ENCODE measurements around the gene DCUN1D3.
A peak's percentile ranks its signal among the peaks of the same experiment; 100 is the strongest.
"Not testable (repeated sequence)": the region's sequence is repeated elsewhere in the genome, so short reads cannot be mapped to it uniquely, and the experiment has no call there.

Gene DCUN1D3

DNA sequence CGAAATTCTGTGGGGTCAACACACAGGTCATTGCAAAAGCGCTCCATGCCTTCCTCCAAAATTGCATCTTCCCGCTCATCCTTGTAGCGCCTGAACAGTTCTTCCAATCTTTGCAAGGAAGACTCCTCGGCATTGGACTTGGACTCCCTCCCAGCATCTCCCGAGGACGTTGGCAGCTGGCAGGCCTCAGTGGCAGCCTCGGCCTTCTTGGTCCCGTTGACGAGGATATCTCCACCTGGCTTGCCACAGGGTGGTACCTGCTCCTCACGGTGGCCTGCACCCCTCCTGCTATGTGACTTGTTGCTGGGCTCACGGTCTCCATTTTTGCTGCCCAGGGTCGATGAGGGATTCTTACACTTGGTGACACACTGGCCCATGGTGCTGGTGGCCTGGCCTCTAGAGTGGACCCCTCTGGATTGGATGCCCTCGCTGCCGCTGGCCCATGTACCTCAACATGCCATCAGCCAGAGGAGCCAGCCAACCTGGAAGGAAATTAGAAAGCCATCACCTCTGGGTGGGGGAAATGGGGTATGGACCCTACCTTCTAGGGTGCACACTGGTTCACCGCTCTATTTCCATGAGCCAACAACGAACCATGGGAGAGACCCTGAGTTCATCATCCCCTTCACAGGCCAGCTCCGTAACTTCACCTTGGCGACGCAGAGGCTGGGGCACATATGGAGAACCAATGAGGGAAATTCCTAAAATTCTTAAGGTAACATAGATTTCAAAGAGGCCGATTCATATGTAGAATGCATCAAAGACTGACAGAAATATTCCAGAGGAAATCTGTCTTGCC, 37.8 kb downstream of the DCUN1D3 start:
- no peak for DNase-seq (ENCODE audit: low spot score)

DNA sequence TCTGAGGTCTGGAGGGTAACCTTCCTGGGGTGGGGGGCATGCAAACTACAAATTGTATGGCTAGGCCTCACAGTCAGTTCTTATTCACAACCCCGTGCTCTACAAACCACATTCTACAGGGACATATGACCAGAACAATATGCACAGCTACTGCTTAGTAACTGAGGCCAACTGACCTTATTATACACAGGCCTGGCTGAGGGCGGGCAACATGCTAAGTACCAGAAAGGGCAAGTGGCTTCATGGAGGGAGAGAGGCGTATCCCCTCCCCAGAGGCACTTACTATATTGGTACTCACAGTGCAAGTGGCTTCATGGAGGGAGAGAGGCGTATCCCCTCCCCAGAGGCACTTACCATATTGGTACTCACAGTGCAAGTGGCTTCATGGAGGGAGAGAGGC, 39.2 kb downstream of the DCUN1D3 start:
- not testable (repeated sequence) for DNase-seq (ENCODE audit: low spot score)

DNA sequence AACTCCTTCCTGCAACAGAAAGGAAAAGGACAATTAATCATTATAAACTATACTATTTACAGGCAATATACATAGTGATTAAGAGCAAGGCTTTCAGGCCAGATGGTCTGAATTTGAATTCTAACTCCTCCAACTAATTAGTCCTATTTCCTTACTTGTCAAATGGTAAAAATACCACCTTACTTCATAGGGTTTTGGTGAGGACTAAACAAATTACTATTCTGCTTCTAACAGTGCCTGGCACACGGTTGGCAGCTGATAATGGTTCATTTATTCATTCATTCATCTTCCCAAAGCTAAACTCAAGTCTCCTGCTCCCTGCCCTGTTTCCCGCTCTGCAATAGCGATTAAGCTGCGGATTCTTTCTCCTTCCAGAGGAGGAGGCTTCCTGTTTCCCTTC, 39.8 kb downstream of the DCUN1D3 start:
- DNase-seq (ENCODE audit: low spot score), result no peak

DNA sequence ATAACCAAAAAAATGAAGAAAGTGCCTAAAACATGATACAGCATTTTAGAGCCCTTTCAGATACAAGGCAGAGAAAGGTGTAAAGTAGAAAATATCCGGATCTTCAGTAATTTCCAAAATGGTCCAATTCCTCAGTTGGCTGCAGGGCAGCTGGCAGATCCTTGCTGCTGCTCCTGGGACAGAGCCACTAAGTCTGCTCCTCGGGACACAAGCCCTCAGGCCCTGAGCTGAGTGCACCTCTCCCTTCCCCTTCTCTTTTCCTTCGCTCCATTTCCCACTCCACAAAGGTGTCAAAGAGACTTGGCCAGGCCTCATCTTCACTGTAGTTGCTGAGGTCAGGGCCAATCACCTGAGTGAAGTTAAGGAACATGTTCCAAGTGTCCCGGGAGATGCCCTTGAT, 40.5 kb downstream of the DCUN1D3 start:
- DNase-seq (ENCODE audit: low spot score), result no peak

DNA sequence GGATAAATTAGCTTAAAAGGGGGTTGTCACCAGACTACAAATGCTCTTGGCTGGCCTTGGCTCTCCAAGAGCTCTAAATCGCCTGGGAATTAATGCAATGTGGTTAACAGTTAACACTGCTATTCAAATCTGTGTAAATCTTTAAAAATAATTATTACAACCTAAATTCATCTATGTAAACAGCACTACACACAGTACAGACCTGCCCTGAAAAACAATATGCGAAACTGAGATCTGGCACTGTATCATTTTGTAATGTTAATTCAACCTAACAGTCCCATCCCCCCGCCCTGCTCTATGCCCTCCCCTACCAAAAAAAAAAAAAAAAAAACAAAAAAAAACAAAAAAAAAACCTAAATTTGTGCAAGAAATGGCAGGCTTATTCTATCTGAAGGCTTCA, 40.9 kb downstream of the DCUN1D3 start:
- DNase-seq (ENCODE audit: low spot score), result no peak

DNA sequence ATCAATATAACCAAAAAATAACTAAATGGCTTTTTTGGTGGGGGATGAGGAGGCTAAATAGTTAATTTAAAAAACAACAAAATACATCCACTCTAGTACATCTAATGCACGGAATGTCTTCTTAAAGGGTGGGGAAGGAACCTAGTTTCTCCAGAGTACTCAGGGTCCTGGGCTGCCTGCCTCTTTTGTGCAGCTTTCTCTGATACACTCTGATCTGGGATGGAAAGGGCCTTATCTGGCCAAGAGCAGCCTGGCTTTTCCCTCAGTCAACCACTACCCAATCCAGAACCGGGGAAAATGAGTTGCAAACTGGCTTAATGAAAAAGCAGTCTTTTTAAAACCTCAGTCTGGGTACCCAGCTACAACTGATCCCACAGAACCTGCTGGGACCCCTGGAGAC, 42.9 kb downstream of the DCUN1D3 start:
- no peak for DNase-seq (ENCODE audit: low spot score)

DNA sequence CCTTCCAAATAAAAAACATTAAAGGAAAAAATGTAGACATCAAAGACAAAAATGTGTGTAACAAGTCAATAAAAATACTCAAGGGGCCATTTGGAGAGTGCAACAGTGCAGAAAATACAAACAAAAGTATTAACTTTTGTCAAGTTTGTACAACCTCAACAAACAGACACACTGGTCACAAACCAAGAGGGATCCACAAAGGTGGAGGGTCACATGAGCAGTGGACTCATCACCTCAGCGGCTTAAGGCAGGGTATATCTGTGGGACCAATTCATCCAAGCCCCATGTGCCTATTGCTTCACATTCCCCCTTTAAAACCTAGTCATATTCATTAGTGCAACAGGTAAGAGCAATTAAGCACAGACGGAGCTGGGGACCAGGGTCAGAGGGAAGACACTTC, 45.2 kb downstream of the DCUN1D3 start:
- no peak for DNase-seq (ENCODE audit: low spot score)

DNA sequence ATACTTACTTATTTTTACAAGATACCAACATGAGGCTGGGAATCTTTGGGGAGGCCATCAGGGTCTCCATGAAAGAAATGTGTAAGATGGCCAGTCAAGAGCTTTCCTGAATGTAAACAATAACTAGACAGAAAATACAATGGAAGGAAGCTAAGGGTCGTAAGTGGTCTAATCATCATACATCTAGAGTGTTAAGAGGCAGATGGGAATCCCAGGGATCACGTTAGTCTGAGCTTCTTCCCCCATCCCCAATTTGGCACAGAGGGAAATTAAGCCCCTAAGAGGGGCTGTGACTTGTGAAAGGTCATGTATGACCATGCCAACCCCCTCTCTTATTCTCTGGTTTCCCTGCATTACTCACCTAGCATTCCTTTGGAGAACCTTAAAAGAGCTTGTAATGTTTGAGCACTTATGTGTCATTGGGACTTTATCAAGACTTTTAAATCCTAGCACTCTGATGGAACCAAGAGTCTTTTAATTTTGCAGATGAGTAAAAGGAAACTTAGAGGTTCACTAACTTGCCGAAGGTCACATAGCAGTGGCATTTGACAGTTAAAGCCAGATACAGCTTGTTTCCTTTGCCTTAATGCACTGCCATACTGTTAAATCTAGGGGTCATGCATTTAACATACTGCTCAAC, 46.1 kb downstream of the DCUN1D3 start:
- DNase-seq (ENCODE audit: low spot score), result no peak

DNA sequence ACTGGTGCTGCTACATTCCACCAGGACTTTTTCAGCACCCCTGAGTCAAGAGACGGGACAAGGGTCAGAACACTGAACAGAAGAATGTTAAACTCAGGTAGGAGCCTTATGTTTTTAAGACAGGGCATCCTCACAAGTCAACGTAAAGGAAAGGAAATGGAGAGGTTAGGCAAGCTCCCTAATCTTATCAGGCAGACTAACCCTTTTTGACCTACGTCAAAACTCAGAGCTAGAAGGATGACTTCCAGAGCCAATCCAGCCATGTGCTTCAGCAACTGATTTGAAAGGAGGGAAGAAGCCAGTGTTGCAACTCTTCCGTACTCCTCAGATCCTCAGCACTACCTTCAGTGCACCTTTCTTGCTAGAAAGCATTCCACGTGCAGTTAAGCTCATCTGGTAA, 47.0 kb downstream of the DCUN1D3 start:
- no peak for DNase-seq (ENCODE audit: low spot score)

DNA sequence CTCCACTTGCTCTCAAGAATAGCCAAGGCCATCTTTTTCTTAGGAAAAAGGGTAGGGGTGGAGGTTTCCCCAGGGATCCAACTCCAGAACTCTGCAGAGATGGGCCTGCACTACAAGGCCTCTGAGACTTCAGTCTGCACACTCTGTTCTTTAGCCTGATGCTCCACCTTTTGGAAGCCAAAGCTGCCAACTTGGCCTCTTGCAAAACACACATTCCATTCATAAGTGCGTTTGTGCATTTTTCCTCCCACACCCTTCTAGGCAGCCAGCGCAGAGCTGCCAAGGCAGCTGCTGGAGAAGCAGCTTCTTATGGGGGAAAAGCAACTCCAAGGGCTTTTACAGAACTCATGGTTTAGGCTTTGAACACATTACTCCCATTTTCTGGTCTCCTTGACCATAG, 48.6 kb downstream of the DCUN1D3 start:
- no peak for DNase-seq (ENCODE audit: low spot score)

DNA sequence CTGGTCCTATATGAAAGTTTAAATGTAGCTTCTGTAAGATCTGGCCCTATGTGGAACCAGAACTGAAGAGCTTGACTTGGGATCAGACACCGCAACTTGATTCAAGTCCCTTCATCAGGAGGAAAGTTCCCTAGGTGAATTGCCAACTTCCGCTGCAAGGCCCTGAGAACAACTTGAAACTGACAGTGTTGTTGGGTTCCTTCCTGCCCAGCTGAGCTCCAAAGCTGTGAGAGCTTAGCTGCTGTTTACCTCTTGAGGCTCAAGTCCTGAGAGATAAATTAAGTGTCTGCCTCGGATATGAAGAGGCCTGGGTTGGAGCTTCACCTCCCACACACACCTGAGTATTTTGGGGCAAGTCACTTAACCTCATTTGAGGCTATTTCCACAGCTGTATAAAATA, 49.2 kb downstream of the DCUN1D3 start:
- no peak for DNase-seq (ENCODE audit: low spot score)

DNA sequence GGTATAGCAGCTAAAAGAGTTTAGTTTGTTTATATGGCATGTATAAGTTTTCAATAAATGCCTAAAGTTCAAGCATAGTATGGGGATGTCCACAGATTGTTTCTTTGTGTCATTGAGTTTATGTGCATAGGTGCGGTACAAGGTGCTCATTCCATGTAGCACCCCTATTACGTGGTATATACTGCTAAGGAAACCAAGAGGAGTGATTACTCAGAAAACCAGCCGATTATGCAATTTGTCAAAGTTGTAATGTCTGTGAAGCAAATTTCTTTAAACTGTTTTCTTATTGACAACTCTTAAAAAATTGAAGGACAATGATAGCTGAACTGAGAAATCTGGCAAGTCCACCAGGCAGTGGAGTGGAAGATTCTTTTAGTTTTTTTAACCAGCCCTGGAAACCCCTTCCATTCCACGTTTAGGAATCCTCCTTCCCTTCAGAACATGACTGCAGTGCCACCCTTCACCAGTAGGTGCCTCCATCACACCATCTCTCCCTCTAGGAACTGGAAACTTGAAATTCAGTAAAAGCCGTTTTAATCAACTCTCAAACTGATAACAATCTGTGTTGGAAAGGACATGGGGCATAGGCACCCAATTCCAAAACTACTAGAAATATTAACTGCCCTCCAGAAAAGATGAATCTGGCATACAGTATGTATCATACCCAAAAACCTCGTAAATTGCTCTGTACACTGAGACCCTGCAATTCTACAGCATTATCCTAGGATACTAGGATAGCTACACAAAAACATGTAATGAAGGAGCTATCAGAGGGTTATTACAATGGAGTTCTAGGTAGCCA, 50.4 kb downstream of the DCUN1D3 start:
- DNase-seq (ENCODE audit: low spot score), result peak; percentile 73

DNA sequence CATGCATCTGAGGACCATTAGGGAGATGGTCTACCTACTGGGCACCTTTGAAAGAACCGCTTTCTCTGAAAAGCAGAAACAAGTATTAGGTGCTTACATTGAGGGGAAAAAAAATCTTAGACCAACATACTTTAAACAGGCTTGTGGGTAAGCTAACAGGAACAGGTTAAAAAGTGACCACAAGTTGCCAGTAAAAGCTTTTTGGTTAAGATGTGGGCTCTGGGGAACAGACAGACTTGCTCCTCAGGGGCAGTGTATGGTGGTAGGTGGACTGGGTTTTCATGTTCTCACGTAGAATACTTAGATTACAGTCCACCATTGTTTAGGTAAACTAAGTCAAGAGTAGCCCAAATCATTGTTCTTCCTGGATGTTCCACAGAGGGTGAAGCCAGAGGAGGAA, 52.6 kb downstream of the DCUN1D3 start:
- no peak for DNase-seq (ENCODE audit: low spot score)

DNA sequence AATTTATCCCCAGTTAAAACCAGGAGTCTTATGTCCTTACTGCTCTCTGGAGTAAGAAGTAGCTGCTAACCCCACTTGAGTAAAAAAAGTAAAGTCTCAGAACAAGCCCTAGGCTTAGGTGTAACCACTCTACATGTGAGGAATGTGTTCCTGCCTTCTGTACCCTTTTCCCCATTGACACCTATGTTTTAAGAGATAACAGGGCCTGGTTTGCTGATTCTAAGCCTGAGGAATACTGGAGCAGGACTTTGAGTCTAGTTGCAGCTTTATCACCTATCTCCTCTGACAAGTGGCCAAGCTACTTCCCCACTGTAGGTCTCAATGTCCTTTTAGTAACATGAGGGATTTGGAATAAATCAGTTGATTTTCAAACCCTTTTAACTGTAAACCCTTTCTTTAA, 53.6 kb downstream of the DCUN1D3 start:
- DNase-seq (ENCODE audit: low spot score), result no peak

DNA sequence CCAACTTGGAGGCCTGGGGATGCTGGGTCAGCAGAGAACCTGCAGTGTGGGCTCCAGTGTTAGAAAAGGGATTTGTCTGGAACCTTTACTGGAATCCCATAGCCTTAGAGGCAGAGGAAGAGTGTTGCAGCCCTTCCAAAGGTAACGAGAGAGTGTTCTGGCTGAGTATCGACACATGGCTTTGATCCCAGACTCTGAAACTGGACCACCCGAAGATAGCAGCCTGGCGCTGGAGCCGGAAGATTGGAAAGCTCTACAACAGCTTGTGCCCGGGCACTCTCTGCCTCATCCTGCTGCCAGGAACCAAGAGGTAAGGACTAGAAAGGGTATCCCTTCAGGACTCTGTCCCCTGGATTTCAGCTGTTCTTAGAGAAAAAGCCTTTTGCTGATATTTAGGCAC, 54.1 kb downstream of the DCUN1D3 start:
- DNase-seq (ENCODE audit: low spot score), result no peak

DNA sequence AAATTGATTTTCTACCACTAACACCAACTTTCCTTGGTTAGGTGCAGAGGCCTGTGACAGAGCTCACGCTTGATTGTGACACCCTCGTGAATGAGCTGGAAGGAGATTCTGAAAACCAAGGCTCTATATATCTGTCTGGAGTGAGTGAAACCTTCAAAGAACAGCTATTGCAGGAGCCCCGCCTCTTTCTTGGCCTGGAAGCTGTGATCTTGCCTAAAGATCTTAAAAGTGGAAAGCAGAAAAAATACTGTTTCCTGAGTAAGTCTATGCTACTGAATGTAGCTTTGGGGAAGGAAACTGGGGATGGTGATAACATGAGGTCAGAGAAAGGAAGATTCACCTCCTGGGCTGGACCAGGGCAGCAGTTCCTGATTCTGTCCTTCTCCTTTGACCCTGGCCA, 55.6 kb downstream of the DCUN1D3 start:
- no peak for DNase-seq (ENCODE audit: low spot score)

DNA sequence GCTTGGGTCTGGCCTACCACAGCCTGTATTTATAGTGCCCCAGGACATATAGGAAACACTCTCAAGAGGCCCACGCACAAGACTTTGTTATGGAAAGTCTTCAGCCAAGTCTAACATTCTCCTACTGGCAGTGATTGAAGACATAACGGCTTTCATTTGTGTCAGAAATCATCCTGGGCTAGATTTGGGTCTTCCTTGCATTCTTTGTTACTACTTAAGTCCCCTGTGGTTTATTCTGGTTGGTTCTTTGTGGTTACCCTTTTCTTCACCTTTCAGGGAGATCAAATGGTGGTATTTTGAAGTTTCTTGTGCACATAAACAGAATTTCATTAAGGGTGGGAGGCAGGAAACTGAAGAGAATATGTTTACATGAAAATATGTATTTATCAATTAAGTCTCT, 56.1 kb downstream of the DCUN1D3 start:
- no peak for DNase-seq (ENCODE audit: low spot score)

DNA sequence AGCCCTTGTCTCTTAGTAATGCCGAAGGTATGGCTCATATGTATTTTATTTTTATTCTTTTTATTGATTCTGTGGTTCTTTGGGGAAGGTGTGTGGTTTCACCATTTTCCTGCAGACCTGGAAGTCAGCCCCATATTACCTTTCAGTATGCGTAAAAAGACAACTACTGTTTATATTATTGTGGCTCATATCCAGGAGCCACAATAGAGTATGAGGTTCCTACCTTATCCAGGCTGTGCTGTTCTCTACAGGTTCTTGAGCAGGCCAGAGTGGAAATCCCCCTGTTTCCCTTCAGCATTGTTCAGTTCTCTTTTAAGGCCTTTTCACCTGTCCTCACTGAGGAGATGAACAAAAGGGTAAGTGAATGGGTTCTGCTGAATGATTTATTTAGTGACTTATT, 60.7 kb downstream of the DCUN1D3 start:
- no peak for DNase-seq (ENCODE audit: low spot score)

DNA sequence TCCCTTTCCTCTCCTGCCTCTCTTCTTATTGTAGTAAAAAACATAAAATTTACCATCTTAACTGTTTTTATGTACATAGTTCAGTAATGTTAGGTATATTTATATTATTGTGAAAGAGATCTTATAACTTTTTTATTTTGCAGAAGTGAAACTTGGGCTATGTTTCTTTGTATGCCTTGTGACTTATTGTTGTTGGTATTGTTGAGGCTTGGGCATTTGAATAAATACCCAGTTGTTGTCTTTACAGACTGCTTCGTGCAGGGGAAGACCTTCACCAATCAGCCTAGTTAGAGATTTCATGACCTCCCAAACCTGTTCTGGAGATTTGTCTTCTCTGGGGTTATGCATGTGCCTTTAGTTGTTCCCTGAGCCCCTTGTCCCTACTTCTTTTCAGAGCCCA, 61.9 kb downstream of the DCUN1D3 start:
- no peak for DNase-seq (ENCODE audit: low spot score)

DNA sequence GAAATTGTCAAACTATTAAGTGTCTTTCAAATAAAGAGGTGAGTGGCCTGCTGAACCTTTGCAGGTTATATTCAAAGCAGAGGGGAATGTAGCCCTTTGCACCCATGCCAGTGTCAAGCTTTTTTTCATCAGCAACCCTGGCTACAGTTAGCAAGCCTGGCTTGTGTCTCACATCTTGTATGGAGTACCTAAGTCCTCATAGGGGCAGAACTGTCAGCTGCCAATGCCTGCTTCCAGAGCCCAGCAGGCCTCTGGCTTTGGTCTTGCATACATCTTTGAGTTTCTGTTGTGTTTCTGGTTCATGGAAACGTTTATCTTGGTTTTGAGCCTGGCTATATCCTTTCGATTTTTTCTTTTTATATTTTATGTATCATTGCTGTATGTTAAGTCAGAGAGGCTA, 67.1 kb downstream of the DCUN1D3 start:
- no peak for DNase-seq (ENCODE audit: low spot score)

DNA sequence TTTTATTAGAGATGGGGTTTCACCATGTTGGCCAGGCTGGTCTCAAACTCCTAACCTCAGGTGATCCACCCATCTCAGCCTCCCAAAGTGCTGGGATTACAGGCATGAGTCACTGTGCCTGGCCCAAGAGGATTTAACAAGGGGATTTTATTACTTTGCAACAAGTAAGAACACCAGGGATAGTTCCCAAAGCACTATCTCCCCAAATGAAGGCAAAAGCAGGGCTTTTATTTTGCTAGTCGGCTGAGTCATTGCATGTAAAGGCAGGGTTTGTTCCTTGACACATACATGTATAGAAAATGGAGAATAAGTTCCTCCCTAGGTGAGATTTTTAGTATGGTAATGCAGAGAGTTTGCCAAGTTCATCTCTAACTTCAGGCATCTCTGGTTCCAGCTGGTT, 69.8 kb downstream of the DCUN1D3 start:
- DNase-seq (ENCODE audit: low spot score), result no peak

DNA sequence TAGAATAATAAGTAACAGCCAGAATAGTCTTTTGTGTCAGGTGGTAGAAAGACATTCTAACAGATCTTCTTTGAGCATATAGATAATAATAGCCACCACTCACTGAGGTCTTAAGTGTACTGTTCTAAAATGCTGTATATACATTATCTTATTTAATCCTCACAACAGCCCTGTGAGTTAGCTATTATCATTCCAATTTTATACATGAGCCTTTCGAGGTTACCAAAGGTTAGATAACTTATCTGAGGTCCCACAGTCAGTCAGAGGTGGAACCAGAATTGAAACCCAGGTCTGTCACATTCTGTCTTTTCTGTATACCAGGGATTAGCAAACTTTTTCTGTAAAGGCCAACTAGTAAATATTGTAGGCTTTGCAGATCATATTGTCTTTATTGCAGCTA, 70.6 kb downstream of the DCUN1D3 start:
- peak; percentile 19 for DNase-seq (ENCODE audit: low spot score)

DNA sequence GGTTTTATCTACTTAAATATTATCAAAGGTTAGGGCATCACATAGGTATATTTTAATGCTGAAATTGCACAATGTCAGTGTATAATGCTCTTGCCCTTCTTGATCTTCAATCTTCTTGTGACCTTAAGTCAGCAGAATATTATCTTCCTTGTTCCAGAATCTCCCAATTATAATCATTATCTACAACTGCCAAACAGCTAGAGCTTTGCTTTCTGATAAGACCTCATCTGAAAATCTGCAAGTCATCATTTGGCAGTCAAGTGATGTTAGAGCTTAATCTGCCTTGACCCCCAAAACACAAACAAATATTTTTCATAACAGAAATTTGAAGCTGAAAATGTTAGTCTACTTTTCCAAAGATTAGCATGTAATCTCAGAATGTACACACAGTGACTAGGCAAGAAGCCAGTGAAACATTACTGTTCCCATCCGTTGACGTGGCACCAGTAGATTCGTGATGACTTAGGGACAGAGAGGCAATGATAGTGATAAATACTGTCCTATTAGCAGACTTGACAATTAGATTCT, 74.1 kb downstream of the DCUN1D3 start:
- DNase-seq (ENCODE audit: low spot score), result peak; percentile 74

Measured in hematopoietic multipotent progenitor cell treated with erythropoietin and hydrocortisone succinate and interleukin-3 and kit ligand, for 15 days (in vitro differentiated cells).